Brain microvascular endothelial cell (primary cell): ENCODE data around the gene BTNL2.
A peak's percentile ranks its signal among the peaks of the same experiment; 100 is the strongest.

Experiments
- DNase-seq: peaks from one replicate; pipeline ENCODE4 v3.0.0-alpha.2; 2020
- H3K27ac ChIP-seq: fragments of 250-450 bp; sonication (Bioruptor Pico); 2 replicates; pipeline ENCODE4 v1.5.1; 2020; ENCODE audit warnings: mild to moderate bottlenecking, moderate library complexity
- H3K27me3 ChIP-seq: fragments of 250-450 bp; sonication (Bioruptor Pico); replicated peaks from 2 replicates; pipeline ENCODE4 v1.5.1; 2020; ENCODE audit warnings: mild to moderate bottlenecking
- H3K36me3 ChIP-seq: fragments of 250-450 bp; sonication (Bioruptor Pico); replicated peaks from 2 replicates; pipeline ENCODE4 v1.5.1; 2020; ENCODE audit warnings: mild to moderate bottlenecking
- H3K4me3 ChIP-seq: 2 replicates; pipeline ENCODE4 v1.5.1; 2011; ENCODE audit warnings: low read depth, mild to moderate bottlenecking, control low read depth, low read length, moderate library complexity
- CTCF ChIP-seq: IDR thresholded peaks from 2 replicates; pipeline ENCODE4 v1.5.1; 2011; ENCODE audit warnings: low read depth, mild to moderate bottlenecking, moderate library complexity, low read length, control low read depth, inconsistent platforms; ENCODE audit errors: missing control alignments
- in situ Hi-C: cut with HindIII; loops from 2 replicates; pipeline ENCODE4 v1.10.0; 2017; ENCODE audit warnings: low sequenced_read_pairs, low pct_ligation_motif_present

Gene BTNL2

GRCh38 chr6:32375739-32376529 lies 31.0 kb downstream of the BTNL2 start:
- Histone ChIP-seq H3K36me3 (no peaks in the 10 kb centered on the region), H3K27ac (no peak overlapping the region), H3K4me3 (no peak overlapping the region), H3K27me3 (no peaks in the 10 kb centered on the region)
- DNase-seq, result no peak
- in situ Hi-C loops, result no loop called here
- TF ChIP-seq CTCF, result no peak

- H3K36me3 ChIP-seq, result no peaks in the 10 kb centered on the region
Measured at GRCh38 chr6:32371803-32372202, 35.2 kb downstream of the BTNL2 start, which contains the start of gene TSBP1. TSBP1 (minus strand) TSS chr6:32371903; CDS start chr6:32371706, 197 bp downstream.

GRCh38 chr6:32371229-32371628 lies 35.8 kb downstream of the BTNL2 start:
- Histone ChIP-seq H3K27ac (peak overlapping the region; percentile 31), H3K4me3 (no peak overlapping the region), H3K27me3 (no peaks in the 10 kb centered on the region), H3K36me3 (no peaks in the 10 kb centered on the region)
- DNase-seq, result no peak
- in situ Hi-C loops, result no loop called here
- no peak for TF ChIP-seq CTCF

More at GRCh38 chr6:32371803-32372202, 35.2 kb downstream of the BTNL2 start, which contains the start of gene TSBP1:
- Histone ChIP-seq H3K27me3 (no peaks in the 10 kb centered on the region), H3K27ac (peak within 1 kb of the TSS; percentile 31), H3K4me3 (no peak within 1 kb of the TSS)
- no peak for DNase-seq
- in situ Hi-C loops, result no loop called here
- TF ChIP-seq CTCF, result no peak

GRCh38 chr6:32370505-32370904 lies 36.5 kb downstream of the BTNL2 start:
- Histone ChIP-seq H3K36me3 (no peaks in the 10 kb centered on the region), H3K27ac (peak overlapping the region; percentile 31), H3K27me3 (no peaks in the 10 kb centered on the region), H3K4me3 (no peak overlapping the region)
- no peak for DNase-seq
- in situ Hi-C loops, result no loop called here
- TF ChIP-seq CTCF, result no peak

GRCh38 chr6:32369660-32370059 lies 37.3 kb downstream of the BTNL2 start:
- Histone ChIP-seq H3K27ac (peak overlapping the region; percentile 14), H3K36me3 (no peaks in the 10 kb centered on the region), H3K27me3 (no peaks in the 10 kb centered on the region), H3K4me3 (no peak overlapping the region)
- in situ Hi-C loops, result no loop called here
- peak; percentile 83 for DNase-seq
- TF ChIP-seq CTCF, result no peak
